ENCODE data around the gene GRIP1.
A peak's percentile ranks its signal among the peaks of the same experiment; 100 is the strongest.

GRIP1 gene

DNA sequence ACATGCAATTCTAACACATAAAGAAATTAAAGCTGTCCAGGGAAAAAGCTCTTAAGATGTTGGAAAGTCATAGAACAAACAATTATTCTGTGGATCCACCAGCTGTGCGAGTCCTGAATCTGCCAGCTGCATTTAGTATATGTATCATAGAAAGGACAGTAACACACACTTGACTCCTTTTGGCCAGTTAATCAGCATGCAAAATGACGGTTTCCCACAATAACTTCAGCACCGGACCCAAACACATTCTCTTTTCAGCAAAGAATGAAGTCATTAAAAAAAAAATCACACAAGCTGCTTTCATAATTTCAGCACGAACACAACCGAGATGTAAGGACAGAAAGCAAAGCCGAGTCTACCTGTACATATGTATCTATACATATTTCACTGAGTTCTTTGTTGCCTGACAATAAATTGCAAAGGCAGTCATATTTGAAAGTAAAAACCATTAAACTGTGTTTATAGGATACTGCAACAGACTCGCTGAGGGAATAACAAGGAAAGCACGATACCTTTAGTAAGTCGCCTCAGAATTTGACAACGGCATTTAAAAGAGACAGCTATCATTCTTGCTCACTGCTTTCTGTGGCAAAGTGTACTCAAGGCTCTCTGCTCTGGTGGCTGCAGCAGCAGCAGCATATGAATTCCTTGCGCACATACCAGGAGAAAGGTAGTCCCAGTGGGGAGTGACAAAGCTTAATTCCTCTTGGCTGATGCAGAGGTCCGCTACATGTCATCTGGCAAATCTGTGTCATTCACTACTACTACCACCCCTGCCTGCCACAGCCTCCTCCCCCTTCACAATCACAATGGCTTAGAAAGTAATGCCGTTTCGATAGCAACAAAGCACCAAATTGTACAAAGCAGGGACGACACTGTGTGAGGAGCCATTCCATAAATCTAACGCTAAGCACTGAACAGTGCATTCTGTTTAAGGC lies at the start of gene GRIP1:
Gene GRIP1 (minus strand): TSS at position 739 of the 938 bp plus-strand sequence. CDS start 172 bp downstream, at position 567.
- DNase-seq, result no peak

GRCh38 chr12:66726556-66726955 lies 47.7 kb upstream of the GRIP1 start:
- no peak for DNase-seq

DNA sequence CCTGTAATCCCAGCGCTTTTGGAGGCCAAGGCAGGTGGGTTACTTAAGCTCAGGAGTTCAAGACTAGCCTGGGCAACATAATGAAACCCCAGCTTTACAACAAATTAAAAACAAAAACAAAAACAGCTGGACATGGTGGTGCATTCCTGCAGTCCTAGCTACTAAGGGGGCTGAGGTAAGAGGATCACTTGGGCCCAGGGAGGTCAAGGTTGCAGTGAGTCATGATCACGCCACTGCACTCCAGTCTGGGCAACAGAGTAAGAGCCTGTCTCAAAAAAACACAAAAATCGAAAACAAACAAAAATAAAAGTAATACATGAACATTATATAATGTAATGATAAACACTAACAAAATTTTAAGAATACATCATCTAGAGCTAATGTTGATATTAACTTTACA lies 46.2 kb upstream of the GRIP1 start:
- no peak for DNase-seq

DNA sequence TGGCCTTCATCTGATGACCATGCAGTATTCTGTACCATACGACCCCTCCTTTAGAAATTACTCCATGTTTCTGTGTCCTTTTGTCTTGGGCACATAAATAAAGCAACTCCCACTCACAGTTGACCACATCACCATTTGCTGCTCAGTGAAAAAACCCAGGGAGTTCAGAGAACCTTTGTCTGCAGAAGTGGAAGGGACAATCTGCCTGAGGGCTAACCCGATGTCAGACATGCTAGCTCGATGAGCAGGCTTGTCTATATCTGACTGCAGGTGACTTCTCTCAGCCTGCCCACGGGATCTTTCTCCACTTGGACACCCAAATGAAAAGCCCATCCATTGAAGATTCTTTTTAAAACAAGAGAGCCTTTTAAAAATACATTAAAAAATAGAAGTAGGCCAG lies 45.7 kb upstream of the GRIP1 start:
- DNase-seq, result no peak

GRCh38 chr12:66724026-66724425 lies 45.1 kb upstream of the GRIP1 start:
- no peak for DNase-seq

GRCh38 chr12:66719862-66720261 lies 41.0 kb upstream of the GRIP1 start:
- DNase-seq, result no peak

- no peak for DNase-seq
Observed at GRCh38 chr12:66717036-66717673, 38.3 kb upstream of the GRIP1 start.

DNA sequence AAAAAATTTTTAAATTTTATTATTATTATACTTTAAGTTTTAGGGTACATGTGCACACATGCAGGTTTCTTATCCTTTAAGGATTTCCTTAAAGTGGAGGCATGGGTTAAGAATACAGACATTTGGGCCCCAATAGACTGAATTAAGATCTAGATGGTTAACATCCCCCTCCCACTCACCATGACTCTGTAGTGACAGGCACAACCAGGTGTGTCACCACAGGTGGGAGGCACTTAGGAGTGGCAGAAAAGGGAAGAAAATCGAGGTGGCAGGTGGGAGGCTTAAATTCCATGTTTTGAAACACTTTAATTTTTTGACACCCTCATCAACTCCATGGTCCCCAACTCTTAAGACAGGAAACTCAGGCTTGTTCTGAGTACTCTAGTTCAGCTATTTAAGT lies 37.6 kb upstream of the GRIP1 start:
- no peak for DNase-seq

GRCh38 chr12:66714709-66715108 lies 35.8 kb upstream of the GRIP1 start:
- no peak for DNase-seq

DNA sequence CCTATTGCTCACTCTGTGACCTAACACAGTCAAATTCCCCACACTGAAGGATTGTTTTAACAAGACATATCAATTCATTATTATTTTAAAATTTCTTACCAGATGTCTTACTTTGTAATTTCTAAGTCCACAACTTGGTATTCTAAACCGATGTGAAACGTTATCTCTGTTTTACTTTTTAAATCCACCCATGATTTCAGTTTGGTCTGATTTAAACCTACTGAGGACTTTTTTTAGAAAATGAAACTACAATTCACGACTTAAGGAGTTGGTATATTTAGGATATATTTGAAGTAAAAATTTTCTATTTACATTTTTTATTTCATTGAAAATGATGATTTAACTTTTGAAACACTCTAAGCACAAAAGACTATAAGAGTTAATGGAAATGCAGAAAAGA lies 35.1 kb upstream of the GRIP1 start:
- no peak for DNase-seq

DNA sequence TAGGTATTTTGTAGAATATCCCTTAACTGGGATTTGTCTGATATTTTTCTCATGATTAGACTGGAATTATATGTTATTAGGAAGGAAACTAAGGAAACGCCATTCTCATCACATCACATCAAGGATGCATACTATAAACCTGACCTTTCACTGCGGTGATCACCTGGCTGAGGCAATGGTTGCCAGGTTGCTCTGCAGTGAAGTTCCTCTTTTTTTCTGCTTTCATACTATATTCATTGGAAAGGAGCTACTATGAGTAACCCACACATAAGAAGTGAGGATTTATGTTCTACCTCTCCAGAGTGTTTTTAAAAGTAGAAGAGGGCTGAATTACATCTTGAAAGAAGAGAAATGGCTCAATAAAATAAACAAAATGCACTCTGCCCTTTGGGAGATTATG lies 31.0 kb upstream of the GRIP1 start:
- no peak for DNase-seq

- DNase-seq, result no peak
Observed at GRCh38 chr12:66709457-66709773, 30.5 kb upstream of the GRIP1 start.

- peak in 1 of 2 donors; percentile 22 for DNase-seq
Observed at GRCh38 chr12:66708704-66709456, 30.0 kb upstream of the GRIP1 start.

- no peak for DNase-seq
Observed at GRCh38 chr12:66707002-66707697, 28.3 kb upstream of the GRIP1 start.

GRCh38 chr12:66699738-66700482 lies 21.0 kb upstream of the GRIP1 start:
- no peak for DNase-seq

DNA sequence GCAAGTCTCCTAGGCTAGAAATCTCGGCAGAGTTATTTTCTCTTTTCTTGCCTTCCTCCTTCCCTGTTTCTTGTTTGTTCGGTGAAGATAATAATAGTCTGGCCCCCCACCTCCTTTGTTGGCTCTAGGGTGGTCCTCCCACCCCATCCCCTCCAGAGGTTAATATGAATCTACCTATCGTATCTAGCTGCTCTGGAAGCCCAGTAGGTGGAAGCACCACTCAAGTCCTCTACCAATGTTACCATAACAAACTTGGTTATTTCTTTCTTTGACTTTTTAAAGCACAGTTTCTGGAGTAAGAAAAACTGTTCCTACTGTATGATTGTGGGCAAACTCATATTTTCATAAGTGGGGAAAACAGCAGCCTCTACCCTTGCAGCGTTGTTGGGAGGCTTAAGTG lies 19.7 kb upstream of the GRIP1 start:
- DNase-seq, result no peak

DNA sequence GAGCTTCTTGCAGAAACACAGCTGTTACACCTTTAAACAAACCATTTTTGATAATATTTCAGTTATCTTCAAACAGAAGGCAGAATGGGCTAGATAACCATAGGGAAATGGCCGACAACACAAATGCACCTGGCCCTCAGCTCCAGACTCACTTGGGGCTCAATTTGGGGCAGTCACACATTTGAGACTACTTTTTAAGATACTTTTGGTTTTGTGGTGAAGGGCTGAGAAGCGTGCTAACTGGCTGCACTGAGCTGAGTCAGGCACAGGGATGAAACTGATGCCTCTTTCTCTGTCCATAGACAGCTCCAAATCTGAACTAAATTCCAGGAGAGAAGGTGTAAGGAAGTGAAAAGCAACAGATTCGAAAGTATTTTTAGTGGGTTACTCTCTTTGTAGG lies 18.5 kb upstream of the GRIP1 start:
- no peak for DNase-seq

DNA sequence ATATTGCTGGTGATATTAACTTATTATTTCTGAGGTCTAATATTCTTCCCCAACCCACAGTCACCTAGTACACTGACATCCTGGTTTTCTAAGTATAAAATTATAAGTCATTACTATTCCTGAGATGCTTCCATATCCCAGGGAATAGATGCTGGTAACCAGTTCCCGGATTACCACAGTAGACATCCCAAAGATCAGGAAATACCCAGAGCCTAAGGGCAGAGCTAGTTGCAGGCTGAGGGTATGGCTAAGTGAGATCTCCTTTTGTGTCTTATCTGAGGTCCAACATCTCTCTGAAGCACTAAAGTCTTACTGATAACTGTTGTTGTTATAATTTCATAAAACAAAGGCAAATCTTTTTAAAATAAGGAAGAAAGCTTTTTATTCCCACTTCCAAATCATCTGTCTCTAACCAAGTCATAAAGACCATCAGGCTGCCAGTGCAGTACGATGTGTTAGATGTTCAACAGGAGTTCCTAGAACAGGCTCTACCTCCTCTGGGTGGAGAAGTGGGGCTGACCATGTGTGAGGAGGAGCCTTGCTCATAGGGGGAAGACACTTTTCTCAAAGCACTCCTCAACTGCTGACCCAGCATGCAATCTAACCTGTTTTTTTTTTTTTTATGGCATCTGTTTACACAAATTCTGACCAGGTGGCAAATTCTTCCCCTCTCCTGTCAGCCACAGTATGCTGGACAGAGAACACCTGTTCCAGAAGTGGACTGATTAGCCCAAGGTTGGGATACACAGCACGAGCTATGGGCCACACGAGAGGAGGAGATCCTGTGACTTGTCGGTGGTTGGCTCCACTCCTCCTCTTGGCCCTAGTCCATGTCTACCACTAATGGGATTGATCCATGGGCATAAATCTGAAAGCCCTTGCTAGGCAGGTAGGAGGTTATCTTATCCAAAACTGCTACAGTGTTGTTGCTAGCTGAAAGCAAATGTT lies 16.1 kb upstream of the GRIP1 start:
- no peak for DNase-seq

DNA sequence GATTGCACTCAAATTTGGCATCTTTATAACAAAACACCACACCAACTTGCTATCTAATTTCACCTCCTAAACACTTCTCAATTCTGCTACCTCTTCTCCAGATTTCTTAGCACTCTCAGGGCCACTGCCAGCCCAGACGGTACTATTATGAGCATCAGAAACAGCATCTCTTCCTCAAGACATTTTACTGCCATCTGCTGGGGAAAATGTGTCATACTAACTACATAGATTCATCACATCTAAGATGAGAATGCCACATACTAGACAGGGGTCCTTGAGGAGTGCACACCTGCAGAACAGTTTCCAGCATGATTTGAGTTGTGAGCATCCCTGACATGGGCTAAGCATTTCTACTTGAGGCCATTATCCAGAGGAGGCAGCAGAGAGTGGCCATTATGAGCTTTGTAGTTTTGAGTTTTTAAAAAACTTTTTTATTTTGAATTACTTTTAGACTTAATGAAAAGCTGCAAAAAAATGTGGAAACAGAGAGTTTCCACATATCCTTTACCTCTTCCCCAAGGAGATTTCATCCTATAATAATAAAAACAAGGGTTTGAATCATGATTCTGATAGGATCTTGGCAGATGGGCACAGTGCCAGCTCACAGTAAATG lies 15.1 kb upstream of the GRIP1 start:
- DNase-seq, result peak; percentile 17 to 52

DNA sequence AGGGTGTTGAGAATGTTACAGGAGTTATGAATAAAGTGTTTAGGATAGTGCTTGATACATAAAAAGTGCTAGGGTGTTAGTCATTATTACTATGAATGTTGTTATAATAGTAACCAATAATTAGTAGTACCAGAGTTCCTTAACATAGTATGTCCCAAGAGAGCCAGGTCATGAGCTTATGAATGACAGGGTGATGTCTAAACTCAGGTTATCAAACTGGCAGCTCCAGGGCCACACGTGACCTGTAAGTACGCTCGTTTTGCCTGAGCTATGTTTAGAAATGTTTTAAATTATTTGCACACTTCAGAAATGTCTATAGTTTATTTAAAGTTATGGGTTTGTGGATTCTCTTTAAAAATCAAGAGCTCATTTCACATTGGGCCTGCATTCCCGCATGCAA lies 14.1 kb upstream of the GRIP1 start:
- no peak for DNase-seq

- no peak for DNase-seq
Observed at GRCh38 chr12:66692170-66692569, 13.3 kb upstream of the GRIP1 start.
